Fibroblast of lung (primary cell): ENCODE measurements around the gene CHMP4B.

Experiments
- CTCF ChIP-seq, 2 donors: IDR thresholded peaks in 1 of 2; conservative IDR thresholded peaks in 1 of 2; 1 replicate in 1 of 2; 2 replicates in 1 of 2; pipeline ENCODE4 v1.5.1; 2011 to 2012; ENCODE audit warnings: low read length in 2 of 2, control low read depth in 1 of 2, inconsistent platforms in 1 of 2, low read depth in 1 of 2, mild to moderate bottlenecking in 1 of 2
- EZH2 ChIP-seq: IDR thresholded peaks from 2 replicates; pipeline ENCODE4 v1.5.1; 2012; ENCODE audit warnings: low read length, control low read depth, mild to moderate bottlenecking; ENCODE audit errors: missing control alignments

GRCh38 chr20:33839591-33839990, 28.4 kb downstream of the CHMP4B start:
- TF ChIP-seq CTCF (conservative IDR thresholded peaks at IDR 0.05 in 1 of 2, IDR thresholded peaks at IDR 0.05 in 1 of 2; ENCODE audit: low read depth in 1 of 2, low read length in 2 of 2) (no peak), EZH2 (no peak)
